ENCODE results near the gene RBM23.

The RBM23 gene

DNA sequence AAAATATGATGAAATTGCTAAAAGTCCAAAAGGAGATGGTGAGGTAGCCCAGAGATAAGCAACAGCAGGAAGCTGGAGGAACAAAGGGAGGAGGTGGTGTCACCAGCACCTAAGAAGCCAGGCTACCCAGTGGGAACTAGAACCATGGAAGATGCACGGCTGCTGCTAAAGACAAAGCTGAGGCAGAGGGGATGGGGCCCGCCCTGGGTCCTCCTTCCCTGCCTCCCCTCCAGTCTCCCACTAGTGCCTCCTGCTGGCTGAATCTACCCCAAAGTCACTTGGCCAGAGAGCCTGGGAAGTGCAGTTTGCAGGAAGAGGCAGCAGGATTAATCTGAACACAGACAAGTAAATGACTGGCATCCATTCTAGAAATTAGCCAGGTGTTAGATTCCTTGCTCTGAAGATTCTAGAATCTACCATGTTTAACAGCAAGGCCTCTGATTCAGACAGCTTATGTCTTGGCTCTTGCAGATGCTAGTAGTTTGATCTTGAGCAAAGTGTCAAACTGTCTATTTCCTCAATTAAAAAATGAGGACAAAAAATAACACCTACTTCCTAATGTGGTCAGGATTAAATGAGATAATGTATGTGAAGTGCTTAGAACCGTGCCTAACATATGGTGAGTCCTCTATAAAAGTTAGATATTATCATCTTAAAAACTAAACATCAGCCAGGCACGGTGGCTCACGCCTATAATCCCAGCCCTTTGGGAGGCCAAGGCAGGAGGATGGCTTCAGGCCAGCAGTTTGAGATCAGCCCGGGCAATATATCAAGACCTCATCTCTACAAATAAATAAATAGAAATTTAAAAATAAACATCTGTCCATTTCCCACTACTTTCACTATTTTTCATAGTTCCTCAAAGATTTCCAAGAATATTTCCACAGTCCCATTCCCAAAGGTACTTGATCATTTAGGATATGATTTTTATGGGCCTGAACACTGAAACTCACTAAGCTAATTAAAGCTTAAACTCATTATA, 53.2 kb downstream of the RBM23 start:
- Histone ChIP-seq H3K4me1 (ENCODE audit: control insufficient read depth, insufficient read depth, low read length) (peaks cover 4% of the 10 kb centered on the region), H3K9me3 (ENCODE audit: control insufficient read depth, insufficient read depth, low read depth, low read length) (no peaks in the 10 kb centered on the region), H3K27ac (ENCODE audit: extremely low read depth, low read depth, low read length) (no peak overlapping the region), H3K4me3 (ENCODE audit: low read depth, low read length) (no peak overlapping the region), H3K36me3 (ENCODE audit: control insufficient read depth in 2 of 2, insufficient read depth in 1 of 2, low read length in 2 of 2) (no peaks in the 10 kb centered on the region)
- ChIA-PET CTCF (interaction anchor here (0.6 to 1.6 kb wide), 7 partner anchors 13 to 309 kb away, joined by 3 to 5 read pairs (median 4); partner anchors contain the start of gene REM2), POLR2A (interaction anchor here (0.6 kb wide), 1 partner anchor 89 kb away, joined by 3 read pairs; no protein-coding TSS in a partner anchor)
- TF ChIP-seq, protein P1, sequence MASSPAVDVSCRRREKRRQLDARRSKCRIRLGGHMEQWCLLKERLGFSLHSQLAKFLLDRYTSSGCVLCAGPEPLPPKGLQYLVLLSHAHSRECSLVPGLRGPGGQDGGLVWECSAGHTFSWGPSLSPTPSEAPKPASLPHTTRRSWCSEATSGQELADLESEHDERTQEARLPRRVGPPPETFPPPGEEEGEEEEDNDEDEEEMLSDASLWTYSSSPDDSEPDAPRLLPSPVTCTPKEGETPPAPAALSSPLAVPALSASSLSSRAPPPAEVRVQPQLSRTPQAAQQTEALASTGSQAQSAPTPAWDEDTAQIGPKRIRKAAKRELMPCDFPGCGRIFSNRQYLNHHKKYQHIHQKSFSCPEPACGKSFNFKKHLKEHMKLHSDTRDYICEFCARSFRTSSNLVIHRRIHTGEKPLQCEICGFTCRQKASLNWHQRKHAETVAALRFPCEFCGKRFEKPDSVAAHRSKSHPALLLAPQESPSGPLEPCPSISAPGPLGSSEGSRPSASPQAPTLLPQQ (tag by site-specific recombination; IDR thresholded peaks at IDR 0.05) = 0 out of 2 replicates have a peak, but pooled peaks have one; percentile 28
- TF ChIP-seq ZNF664 (tag by site-specific recombination; IDR thresholded peaks at IDR 0.05) (peak; percentile 89), ZNF341 (tag by site-specific recombination; IDR thresholded peaks at IDR 0.05; ENCODE audit: low read depth) (no peak), OSR2 (tag by site-specific recombination; IDR thresholded peaks at IDR 0.05) (peak; percentile 55; the same call in 1 of the 2 replicates), ZIC2 (tag by site-specific recombination; IDR thresholded peaks at IDR 0.05) (peak; percentile 52; the same call in 1 of the 2 replicates), ZNF335 (tag by site-specific recombination; conservative IDR thresholded peaks at IDR 0.05) (peak; percentile 23), ZNF707 (tag by site-specific recombination; IDR thresholded peaks at IDR 0.05) (no peak), ZNF169 (tag by site-specific recombination; IDR thresholded peaks at IDR 0.05) (no peak), ZBTB8A (tag by site-specific recombination; IDR thresholded peaks at IDR 0.05) (0 out of 2 replicates have a peak, but pooled peaks have one; percentile 25), ZXDB (tag by site-specific recombination; IDR thresholded peaks at IDR 0.05) (0 out of 2 replicates have a peak, but pooled peaks have one; percentile 18)
- TF ChIP-seq, protein P2, sequence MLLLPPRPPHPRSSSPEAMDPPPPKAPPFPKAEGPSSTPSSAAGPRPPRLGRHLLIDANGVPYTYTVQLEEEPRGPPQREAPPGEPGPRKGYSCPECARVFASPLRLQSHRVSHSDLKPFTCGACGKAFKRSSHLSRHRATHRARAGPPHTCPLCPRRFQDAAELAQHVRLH (tag by site-specific recombination; IDR thresholded peaks at IDR 0.05) = 0 out of 2 replicates have a peak, but pooled peaks have one; percentile 41
- TF ChIP-seq, protein P3, sequence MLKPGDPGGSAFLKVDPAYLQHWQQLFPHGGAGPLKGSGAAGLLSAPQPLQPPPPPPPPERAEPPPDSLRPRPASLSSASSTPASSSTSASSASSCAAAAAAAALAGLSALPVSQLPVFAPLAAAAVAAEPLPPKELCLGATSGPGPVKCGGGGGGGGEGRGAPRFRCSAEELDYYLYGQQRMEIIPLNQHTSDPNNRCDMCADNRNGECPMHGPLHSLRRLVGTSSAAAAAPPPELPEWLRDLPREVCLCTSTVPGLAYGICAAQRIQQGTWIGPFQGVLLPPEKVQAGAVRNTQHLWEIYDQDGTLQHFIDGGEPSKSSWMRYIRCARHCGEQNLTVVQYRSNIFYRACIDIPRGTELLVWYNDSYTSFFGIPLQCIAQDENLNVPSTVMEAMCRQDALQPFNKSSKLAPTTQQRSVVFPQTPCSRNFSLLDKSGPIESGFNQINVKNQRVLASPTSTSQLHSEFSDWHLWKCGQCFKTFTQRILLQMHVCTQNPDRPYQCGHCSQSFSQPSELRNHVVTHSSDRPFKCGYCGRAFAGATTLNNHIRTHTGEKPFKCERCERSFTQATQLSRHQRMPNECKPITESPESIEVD (tag by site-specific recombination; IDR thresholded peaks at IDR 0.05) = 0 out of 2 replicates have a peak, but pooled peaks have one; percentile 8
- TF ChIP-seq, protein P4, sequence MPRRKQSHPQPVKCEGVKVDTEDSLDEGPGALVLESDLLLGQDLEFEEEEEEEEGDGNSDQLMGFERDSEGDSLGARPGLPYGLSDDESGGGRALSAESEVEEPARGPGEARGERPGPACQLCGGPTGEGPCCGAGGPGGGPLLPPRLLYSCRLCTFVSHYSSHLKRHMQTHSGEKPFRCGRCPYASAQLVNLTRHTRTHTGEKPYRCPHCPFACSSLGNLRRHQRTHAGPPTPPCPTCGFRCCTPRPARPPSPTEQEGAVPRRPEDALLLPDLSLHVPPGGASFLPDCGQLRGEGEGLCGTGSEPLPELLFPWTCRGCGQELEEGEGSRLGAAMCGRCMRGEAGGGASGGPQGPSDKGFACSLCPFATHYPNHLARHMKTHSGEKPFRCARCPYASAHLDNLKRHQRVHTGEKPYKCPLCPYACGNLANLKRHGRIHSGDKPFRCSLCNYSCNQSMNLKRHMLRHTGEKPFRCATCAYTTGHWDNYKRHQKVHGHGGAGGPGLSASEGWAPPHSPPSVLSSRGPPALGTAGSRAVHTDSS (tag by site-specific recombination; IDR thresholded peaks at IDR 0.05) = no peak
- TF ChIP-seq, protein P5, sequence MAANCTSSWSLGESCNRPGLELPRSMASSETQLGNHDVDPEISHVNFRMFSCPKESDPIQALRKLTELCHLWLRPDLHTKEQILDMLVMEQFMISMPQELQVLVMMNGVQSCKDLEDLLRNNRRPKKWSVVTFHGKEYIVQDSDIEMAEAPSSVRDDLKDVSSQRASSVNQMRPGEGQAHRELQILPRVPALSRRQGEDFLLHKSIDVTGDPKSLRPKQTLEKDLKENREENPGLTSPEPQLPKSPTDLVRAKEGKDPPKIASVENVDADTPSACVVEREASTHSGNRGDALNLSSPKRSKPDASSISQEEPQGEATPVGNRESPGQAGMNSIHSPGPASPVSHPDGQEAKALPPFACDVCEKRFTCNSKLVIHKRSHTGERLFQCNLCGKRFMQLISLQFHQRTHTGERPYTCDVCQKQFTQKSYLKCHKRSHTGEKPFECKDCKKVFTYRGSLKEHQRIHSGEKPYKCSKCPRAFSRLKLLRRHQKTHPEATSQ (tag by site-specific recombination; IDR thresholded peaks at IDR 0.05) = no peak

DNA sequence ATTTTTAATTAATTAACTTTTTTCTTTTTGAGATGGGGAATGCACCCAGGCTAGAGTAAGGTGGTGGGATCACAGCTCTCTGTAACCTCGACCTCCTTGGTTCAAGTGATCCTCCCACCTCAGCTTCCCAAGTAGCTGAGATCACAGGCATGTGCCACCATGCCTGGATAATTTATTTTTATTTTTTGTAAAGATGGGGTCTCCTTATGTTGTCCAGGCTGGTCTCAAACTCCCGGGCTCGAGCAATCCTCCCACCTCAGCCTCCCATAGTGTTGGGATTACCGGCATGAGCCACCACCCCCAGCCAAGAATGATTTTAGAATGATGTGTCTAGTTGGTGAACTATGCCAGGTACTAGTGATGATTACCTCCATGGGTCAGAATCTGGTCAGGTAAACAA, 54.0 kb downstream of the RBM23 start:
- ChIA-PET POLR2A (no interaction called here), CTCF (interaction anchor here (0.5 to 3.7 kb wide), 6 partner anchors 12 to 308 kb away, joined by 3 to 29 read pairs (median 4); no protein-coding TSS in a partner anchor)
- no peaks in the 10 kb centered on the region for H3K9me3 ChIP-seq (ENCODE audit: control insufficient read depth, insufficient read depth, low read depth, low read length)
- no peaks in the 10 kb centered on the region; the same call in 1 of the 2 replicates for H3K4me1 ChIP-seq (ENCODE audit: control insufficient read depth, insufficient read depth, low read length)
- H3K36me3 ChIP-seq (ENCODE audit: control insufficient read depth in 2 of 2, insufficient read depth in 1 of 2, low read length in 2 of 2) = no peaks in the 10 kb centered on the region
- no peak overlapping the region for H3K4me3 ChIP-seq (ENCODE audit: low read depth, low read length)
- H3K27ac ChIP-seq (ENCODE audit: extremely low read depth, low read depth, low read length) = no peak overlapping the region
- TF ChIP-seq ZBTB7A (tag by site-specific recombination; IDR thresholded peaks at IDR 0.05; ENCODE audit: low read depth) (no peak), GLI2 (tag by site-specific recombination; IDR thresholded peaks at IDR 0.05; ENCODE audit: borderline replicate concordance, low read depth) (no peak), ZSCAN30 (tag by site-specific recombination; IDR thresholded peaks at IDR 0.05) (no peak)
